Loucy (cell line): ENCODE results near the gene IDH2.

ENCODE experiments used
- H2AFZ ChIP-seq: fragments of 200-600 bp; sonication (generic); 2 replicates; pipeline ENCODE4 v1.6.0; 2016; ENCODE audit warnings: antibody characterized with exemption, mild to moderate bottlenecking, low read length, moderate library complexity
- H3F3A ChIP-seq: fragments of 200-600 bp; 2 replicates; pipeline ENCODE4 v1.6.0; 2016; ENCODE audit warnings: antibody characterized with exemption, low read depth, mild to moderate bottlenecking
- H3K27me3 ChIP-seq: fragments of 200-600 bp; sonication (generic); 2 replicates; pipeline ENCODE4 v1.6.1; 2014; ENCODE audit warnings: low read length, mild to moderate bottlenecking; ENCODE audit not compliant: insufficient read depth, poor library complexity, severe bottlenecking
- H3K36me3 ChIP-seq: fragments of 200-600 bp; sonication (generic); 2 replicates; pipeline ENCODE4 v1.6.1; 2016; ENCODE audit warnings: low read length; ENCODE audit not compliant: insufficient read depth
- H3K4me1 ChIP-seq: fragments of 200-600 bp; sonication (generic); 2 replicates; pipeline ENCODE4 v1.5.1; 2014; ENCODE audit warnings: low read length, mild to moderate bottlenecking; ENCODE audit not compliant: insufficient read depth, poor library complexity, severe bottlenecking
- H3K4me2 ChIP-seq: fragments of 200-600 bp; sonication (generic); 2 replicates; pipeline ENCODE4 v1.6.0; 2014; ENCODE audit warnings: antibody characterized with exemption, low read length, low read depth, mild to moderate bottlenecking; ENCODE audit not compliant: poor library complexity, severe bottlenecking
- H3K4me3 ChIP-seq: fragments of 200-600 bp; sonication (generic); 2 replicates; pipeline ENCODE4 v1.5.1; 2014; ENCODE audit warnings: low read length, mild to moderate bottlenecking, mixed read lengths; ENCODE audit not compliant: poor library complexity, severe bottlenecking
- H3K79me2 ChIP-seq: fragments of 200-600 bp; sonication (generic); 2 replicates; pipeline ENCODE4 v1.6.1; 2014; ENCODE audit warnings: low read length; ENCODE audit not compliant: insufficient read depth
- H3K9ac ChIP-seq: fragments of 200-600 bp; sonication (generic); 2 replicates; pipeline ENCODE4 v1.6.0; 2014; ENCODE audit warnings: mild to moderate bottlenecking, low read depth, low read length, moderate library complexity; ENCODE audit not compliant: poor library complexity, severe bottlenecking
- H3K9me2 ChIP-seq: fragments of 200-600 bp; sonication (generic); replicated peaks from 2 replicates; pipeline ENCODE4 v1.6.1; 2016; ENCODE audit warnings: low read depth, low read length, mixed read lengths
- H3K9me3 ChIP-seq: fragments of 200-600 bp; sonication (generic); 2 replicates; pipeline ENCODE4 v1.6.1; 2014; ENCODE audit warnings: mild to moderate bottlenecking, antibody characterized with exemption, low read length, low read depth; ENCODE audit not compliant: insufficient read depth
- H4K20me1 ChIP-seq: fragments of 200-600 bp; sonication (generic); 2 replicates; pipeline ENCODE4 v1.6.0; 2014; ENCODE audit warnings: antibody characterized with exemption, low read length, mild to moderate bottlenecking; ENCODE audit not compliant: insufficient read depth, poor library complexity, severe bottlenecking
- EZH2phosphoT487 ChIP-seq: fragments of 200-600 bp; IDR thresholded peaks from 2 replicates; pipeline ENCODE4 v1.6.1; 2018; ENCODE audit warnings: antibody characterized with exemption, mild to moderate bottlenecking, moderate library complexity, borderline replicate concordance
- TF ChIP-seq, protein P1 (sequence below): fragments of 200-600 bp; sonication (generic); conservative IDR thresholded peaks from 2 replicates; pipeline ENCODE4 v1.5.1; 2014; ENCODE audit warnings: mild to moderate bottlenecking, antibody characterized with exemption, low read length

The IDH2 gene

DNA sequence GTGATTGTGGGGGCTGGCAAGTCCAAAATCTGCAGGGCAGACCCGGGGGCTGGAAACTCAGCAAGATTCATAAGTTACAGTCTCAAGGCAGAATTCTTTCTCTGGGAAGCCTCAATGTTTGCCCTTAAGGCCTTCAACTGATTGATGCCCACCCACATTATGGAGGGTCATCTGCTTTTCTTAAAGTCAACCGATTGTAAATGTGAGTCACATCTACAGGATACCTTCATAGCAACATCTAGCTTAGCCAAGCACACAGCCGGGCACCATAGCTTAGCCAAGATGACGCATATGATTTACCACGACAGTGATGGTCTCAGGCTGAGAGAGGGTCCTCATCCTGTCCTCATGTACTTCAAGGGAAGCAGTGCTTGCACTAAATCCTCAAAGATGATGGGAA is 43.5 kb downstream of the IDH2 start:
- no peaks in the 10 kb centered on the region for H3K9me2 ChIP-seq
- H4K20me1 ChIP-seq: no peaks in the 10 kb centered on the region
- no peaks in the 10 kb centered on the region for H3K27me3 ChIP-seq
- H3F3A ChIP-seq: no peaks in the 10 kb centered on the region
- H3K4me2 ChIP-seq: no peak overlapping the region
- no peak overlapping the region for H3K4me3 ChIP-seq
- no peaks in the 10 kb centered on the region for H3K36me3 ChIP-seq
- peaks cover 14% of the 10 kb centered on the region for H3K4me1 ChIP-seq
- H2AFZ ChIP-seq: no peak overlapping the region
- no peaks in the 10 kb centered on the region for H3K9me3 ChIP-seq
- TF ChIP-seq, protein P1, sequence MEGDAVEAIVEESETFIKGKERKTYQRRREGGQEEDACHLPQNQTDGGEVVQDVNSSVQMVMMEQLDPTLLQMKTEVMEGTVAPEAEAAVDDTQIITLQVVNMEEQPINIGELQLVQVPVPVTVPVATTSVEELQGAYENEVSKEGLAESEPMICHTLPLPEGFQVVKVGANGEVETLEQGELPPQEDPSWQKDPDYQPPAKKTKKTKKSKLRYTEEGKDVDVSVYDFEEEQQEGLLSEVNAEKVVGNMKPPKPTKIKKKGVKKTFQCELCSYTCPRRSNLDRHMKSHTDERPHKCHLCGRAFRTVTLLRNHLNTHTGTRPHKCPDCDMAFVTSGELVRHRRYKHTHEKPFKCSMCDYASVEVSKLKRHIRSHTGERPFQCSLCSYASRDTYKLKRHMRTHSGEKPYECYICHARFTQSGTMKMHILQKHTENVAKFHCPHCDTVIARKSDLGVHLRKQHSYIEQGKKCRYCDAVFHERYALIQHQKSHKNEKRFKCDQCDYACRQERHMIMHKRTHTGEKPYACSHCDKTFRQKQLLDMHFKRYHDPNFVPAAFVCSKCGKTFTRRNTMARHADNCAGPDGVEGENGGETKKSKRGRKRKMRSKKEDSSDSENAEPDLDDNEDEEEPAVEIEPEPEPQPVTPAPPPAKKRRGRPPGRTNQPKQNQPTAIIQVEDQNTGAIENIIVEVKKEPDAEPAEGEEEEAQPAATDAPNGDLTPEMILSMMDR: no peak
- TF ChIP-seq EZH2phosphoT487: no peak
- H3K79me2 ChIP-seq: no peaks in the 10 kb centered on the region; the same call in 1 of the 2 replicates
- H3K9ac ChIP-seq: no peak overlapping the region

GRCh38 chr15:90058308-90058707 is 44.0 kb downstream of the IDH2 start:
- Histone ChIP-seq H3K9ac (no peak overlapping the region), H2AFZ (no peak overlapping the region), H3K4me1 (peaks cover 14% of the 10 kb centered on the region), H4K20me1 (no peaks in the 10 kb centered on the region), H3K4me3 (no peak overlapping the region), H3K9me3 (no peaks in the 10 kb centered on the region), H3K4me2 (no peak overlapping the region), H3K36me3 (no peaks in the 10 kb centered on the region), H3K79me2 (no peaks in the 10 kb centered on the region; the same call in 1 of the 2 replicates), H3K27me3 (no peaks in the 10 kb centered on the region), H3K9me2 (no peaks in the 10 kb centered on the region), H3F3A (no peaks in the 10 kb centered on the region)
- TF ChIP-seq, protein P1: no peak
- TF ChIP-seq EZH2phosphoT487: no peak

- Histone ChIP-seq H3K36me3 (no peaks in the 10 kb centered on the region), H3K9me3 (no peaks in the 10 kb centered on the region), H3K4me3 (no peak overlapping the region), H2AFZ (no peak overlapping the region), H3K27me3 (no peaks in the 10 kb centered on the region), H3K4me1 (peaks cover 18% of the 10 kb centered on the region), H4K20me1 (no peaks in the 10 kb centered on the region), H3F3A (no peaks in the 10 kb centered on the region), H3K9ac (no peak overlapping the region), H3K4me2 (no peak overlapping the region), H3K79me2 (peaks cover 3% of the 10 kb centered on the region; the same call in 1 of the 2 replicates), H3K9me2 (no peaks in the 10 kb centered on the region)
- TF ChIP-seq, protein P1: no peak
- TF ChIP-seq EZH2phosphoT487: no peak
Measured at GRCh38 chr15:90056529-90056928, 45.7 kb downstream of the IDH2 start.
